Stimulated activated CD4-positive, alpha-beta T cell treated with anti-CD3 and anti-CD28 coated beads, Interleukin-12 subunit alpha, Interleukin-12 subunit beta, amount 100 ng/mL, for 24 hours (primary cell): ENCODE measurements around the gene RGS7BP.

Experiments
- DNase-seq, 2 experiments: peaks; one replicate each; pipeline ENCODE4 v3.0.0-alpha.2; 2020; ENCODE audit warnings: low read depth in 2 of 2

RGS7BP gene

GRCh38 chr5:64505769-64506566 lies at the start of gene RGS7BP:
RGS7BP (plus strand) TSS chr5:64506015; CDS start chr5:64506625, 610 bp downstream.
- no peak for DNase-seq

GRCh38 chr5:64457846-64458245 lies 48.0 kb upstream of the RGS7BP start:
- no peak for DNase-seq

GRCh38 chr5:64458948-64459347 lies 46.9 kb upstream of the RGS7BP start:
- no peak for DNase-seq

- DNase-seq = no peak
These were observed 43.4 kb upstream of the RGS7BP start for GRCh38 chr5:64462391-64462790.

- no peak for DNase-seq
These were observed 19.7 kb upstream of the RGS7BP start for GRCh38 chr5:64486163-64486562.

GRCh38 chr5:64487283-64487682 lies 18.5 kb upstream of the RGS7BP start:
- no peak for DNase-seq

GRCh38 chr5:64489857-64490256 lies 16.0 kb upstream of the RGS7BP start:
- no peak for DNase-seq

GRCh38 chr5:64497386-64497785 lies 8.4 kb upstream of the RGS7BP start:
- no peak for DNase-seq

GRCh38 chr5:64502196-64502595 lies 3.6 kb upstream of the RGS7BP start:
- DNase-seq = no peak

- no peak for DNase-seq
These were observed 900 bp downstream of the RGS7BP start for GRCh38 chr5:64506567-64507263.

- no peak for DNase-seq
These were observed 1.4 kb downstream of the RGS7BP start for GRCh38 chr5:64507264-64507605.

- DNase-seq = no peak
These were observed 4.0 kb downstream of the RGS7BP start for GRCh38 chr5:64509828-64510227.

GRCh38 chr5:64513492-64513891 lies 7.7 kb downstream of the RGS7BP start:
- no peak for DNase-seq

- no peak for DNase-seq
These were observed 8.8 kb downstream of the RGS7BP start for GRCh38 chr5:64514612-64515011.

GRCh38 chr5:64516216-64516615 lies 10.4 kb downstream of the RGS7BP start:
- no peak for DNase-seq

GRCh38 chr5:64518793-64519192 lies 13.0 kb downstream of the RGS7BP start:
- no peak for DNase-seq

- no peak for DNase-seq
These were observed 13.4 kb downstream of the RGS7BP start for GRCh38 chr5:64519263-64519662.

GRCh38 chr5:64526734-64527439 lies 21.1 kb downstream of the RGS7BP start:
- no peak for DNase-seq

GRCh38 chr5:64530076-64530475 lies 24.3 kb downstream of the RGS7BP start:
- DNase-seq = no peak

GRCh38 chr5:64532212-64532611 lies 26.4 kb downstream of the RGS7BP start:
- DNase-seq = no peak

GRCh38 chr5:64532657-64533056 lies 26.8 kb downstream of the RGS7BP start:
- no peak for DNase-seq

GRCh38 chr5:64534033-64534432 lies 28.2 kb downstream of the RGS7BP start:
- no peak for DNase-seq

GRCh38 chr5:64557911-64558310 lies 52.1 kb downstream of the RGS7BP start:
- DNase-seq = no peak
